ES-I3 (cell line): Measurements from ENCODE around the gene LYZL1.

Experiments
- H3K36me3 ChIP-seq: 2 replicates; pipeline ENCODE4 v1.6.1; 2013; ENCODE audit warnings: mild to moderate bottlenecking, low read length, control low read depth, moderate library complexity; ENCODE audit not compliant: insufficient read depth
- H3K4me1 ChIP-seq: 2 replicates; pipeline ENCODE4 v1.6.1; 2013; ENCODE audit warnings: mild to moderate bottlenecking, control low read depth, low read length; ENCODE audit not compliant: insufficient read depth
- H3K9ac ChIP-seq: 2 replicates; pipeline ENCODE4 v1.6.1; 2013; ENCODE audit warnings: low read depth, mild to moderate bottlenecking, low read length, moderate library complexity
- H3K9me3 ChIP-seq: 2 replicates; pipeline ENCODE4 v1.6.1; 2013; ENCODE audit warnings: mild to moderate bottlenecking, low read length, moderate library complexity; ENCODE audit not compliant: control insufficient read depth, insufficient read depth

LYZL1 gene

DNA sequence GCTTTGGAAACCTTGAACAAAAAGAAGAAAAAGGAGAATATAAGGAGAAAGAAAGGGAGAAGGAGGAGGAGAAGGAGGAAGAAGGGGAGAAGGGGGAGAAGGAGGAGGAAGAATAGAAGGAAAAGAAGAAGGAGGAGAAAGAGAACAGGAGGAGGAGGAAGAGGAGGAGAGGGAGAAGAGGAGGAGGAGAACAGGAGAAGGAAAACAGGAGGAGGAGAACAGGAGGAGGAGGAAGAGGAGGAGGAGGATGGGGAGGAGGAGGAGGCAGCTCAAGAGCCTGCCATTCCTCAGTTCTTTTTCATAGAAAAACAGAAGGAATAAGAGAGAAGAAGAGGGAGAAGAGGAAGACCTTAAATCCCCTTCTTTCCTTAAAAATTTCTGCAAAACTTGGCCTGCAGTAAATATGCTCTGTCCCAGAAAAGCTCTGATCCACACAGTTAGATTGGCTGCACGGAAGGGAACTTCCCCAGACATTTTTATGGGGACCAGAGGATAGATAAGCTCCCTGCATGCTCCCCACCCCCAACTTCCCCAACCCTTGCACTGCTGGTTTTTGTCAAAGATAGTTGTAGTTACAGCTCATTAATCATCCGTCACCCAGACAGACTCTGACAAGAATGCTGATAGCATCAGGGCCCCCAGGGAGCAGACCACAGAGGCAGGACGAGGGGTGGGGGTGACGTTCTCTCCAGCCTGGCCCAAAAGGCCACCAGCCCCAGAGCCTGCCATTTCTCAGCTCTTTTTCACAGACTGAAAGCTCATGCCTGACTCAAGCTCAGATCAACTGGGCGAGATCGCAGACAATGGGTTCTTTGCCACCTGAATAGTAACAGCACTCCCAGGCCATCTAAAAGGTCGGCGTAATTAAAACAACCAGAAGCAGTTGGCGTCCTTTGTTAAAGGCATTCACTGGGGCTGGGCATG, 34.5 kb upstream of the LYZL1 start:
- H3K4me1 ChIP-seq, result peaks cover 27% of the 10 kb centered on the region
- H3K36me3 ChIP-seq, result no peaks in the 10 kb centered on the region
- H3K9ac ChIP-seq, result no peak overlapping the region
- no peaks in the 10 kb centered on the region for H3K9me3 ChIP-seq

DNA sequence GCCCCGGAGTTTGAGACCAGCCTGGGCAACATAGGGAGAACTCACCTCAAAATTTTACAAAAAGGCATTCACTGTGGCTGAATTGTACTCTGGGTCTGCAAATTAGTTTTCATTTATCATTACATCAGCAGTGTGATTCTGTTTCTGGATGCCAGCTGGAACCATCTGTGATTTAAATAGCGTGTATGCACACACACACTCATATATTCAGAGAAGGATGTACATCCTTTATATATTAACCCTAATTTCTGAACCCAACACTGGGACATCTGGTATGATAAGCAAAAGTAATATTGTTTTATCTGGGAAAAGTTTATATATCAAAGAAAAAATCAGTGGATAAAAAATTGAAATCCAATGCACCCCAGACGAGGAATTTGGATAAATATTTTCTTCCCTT, 33.8 kb upstream of the LYZL1 start:
- Histone ChIP-seq H3K4me1 (peaks cover 27% of the 10 kb centered on the region), H3K9me3 (no peaks in the 10 kb centered on the region), H3K9ac (no peak overlapping the region), H3K36me3 (no peaks in the 10 kb centered on the region)

DNA sequence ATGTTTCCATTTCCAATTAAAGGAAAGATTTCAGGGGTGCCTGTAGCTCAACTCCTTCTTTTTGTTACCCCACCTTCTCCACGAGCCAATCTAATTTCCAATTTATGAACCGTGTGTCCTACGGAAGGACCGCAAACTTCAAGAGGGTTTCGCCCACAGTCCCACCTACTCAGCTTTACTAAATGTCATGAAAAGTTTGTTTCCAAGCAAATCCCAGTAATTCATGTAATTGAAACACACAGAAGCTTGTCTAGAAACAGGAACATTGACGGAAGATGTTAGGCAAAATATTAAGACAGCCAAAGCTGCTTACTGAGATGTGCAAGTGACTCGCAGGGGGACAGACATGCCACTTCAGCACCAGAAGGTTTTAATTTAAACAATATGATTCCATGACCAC, 32.9 kb upstream of the LYZL1 start:
- peaks cover 27% of the 10 kb centered on the region for H3K4me1 ChIP-seq
- no peaks in the 10 kb centered on the region for H3K36me3 ChIP-seq
- no peak overlapping the region for H3K9ac ChIP-seq
- no peaks in the 10 kb centered on the region for H3K9me3 ChIP-seq

DNA sequence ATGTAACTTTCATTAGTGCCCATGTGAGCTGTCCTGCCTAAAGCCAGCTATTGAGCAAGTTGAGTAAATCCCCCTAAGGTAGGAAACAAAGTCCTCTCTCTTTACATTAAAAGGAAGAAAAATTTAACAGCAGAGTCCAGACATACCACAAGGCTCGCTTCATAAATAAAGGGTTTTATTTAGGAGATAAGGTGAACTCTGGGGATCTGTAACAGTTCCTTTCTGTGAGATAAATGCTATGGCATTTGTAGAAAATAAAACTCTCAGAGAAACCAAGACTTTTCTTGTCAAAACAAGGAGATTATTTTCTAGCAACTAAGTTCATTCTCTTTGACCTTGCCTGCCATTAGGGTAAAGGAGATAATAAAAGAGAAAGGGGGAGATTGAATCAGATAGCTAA, 32.3 kb upstream of the LYZL1 start:
- no peaks in the 10 kb centered on the region for H3K9me3 ChIP-seq
- H3K9ac ChIP-seq, result no peak overlapping the region
- H3K4me1 ChIP-seq, result peaks cover 27% of the 10 kb centered on the region
- H3K36me3 ChIP-seq, result no peaks in the 10 kb centered on the region

DNA sequence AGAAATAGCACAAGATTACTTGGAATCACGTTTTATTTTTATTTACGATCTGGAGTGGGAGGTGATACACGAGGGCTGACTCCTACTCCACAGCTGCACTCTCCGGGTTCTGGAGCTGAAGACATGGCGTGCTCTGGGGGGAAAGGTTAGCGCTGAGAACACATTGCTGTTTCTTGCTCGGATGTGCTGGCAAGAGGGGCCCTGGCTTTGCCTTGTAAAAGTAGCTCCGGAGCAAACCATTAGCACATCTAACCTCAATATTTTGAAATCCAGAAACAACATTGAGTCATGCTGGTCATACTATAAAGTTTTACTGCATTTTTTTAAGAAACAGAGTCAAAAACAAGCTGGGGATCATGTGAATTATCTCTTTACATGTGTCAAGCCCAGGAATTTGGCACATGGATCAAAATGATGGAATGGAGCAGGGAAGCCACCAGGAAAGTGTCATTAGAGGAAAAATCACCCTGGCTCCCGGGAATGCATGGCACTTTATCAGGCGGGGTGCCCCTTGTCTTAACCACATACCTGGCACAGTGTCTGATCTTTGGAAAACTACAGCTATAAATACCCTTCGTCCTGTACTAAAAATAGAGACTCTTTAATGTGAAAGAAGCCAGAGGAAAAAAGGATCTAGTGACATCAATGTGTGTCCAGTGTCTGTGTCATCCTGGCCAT, 31.6 kb upstream of the LYZL1 start:
- Histone ChIP-seq H3K9ac (no peak overlapping the region), H3K9me3 (no peaks in the 10 kb centered on the region), H3K4me1 (peaks cover 27% of the 10 kb centered on the region), H3K36me3 (no peaks in the 10 kb centered on the region)

DNA sequence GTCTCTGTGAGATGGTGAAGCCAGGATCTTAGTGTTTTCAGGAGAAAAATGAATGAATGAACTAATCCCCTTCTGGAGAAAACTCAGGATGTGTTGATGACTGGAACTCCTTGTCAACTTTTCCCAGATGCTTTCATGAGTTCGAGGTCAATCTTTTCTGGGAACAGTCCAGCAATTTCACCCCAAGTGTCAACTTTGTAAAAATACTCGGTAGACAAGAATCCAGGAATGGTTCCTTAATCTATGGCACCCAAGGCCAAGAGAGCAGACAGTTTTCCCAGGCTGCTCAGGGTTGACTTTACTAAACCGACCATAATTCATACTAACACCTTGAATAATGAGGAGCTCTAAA, 31.1 kb upstream of the LYZL1 start:
- Histone ChIP-seq H3K36me3 (no peaks in the 10 kb centered on the region), H3K9me3 (no peaks in the 10 kb centered on the region), H3K4me1 (peaks cover 27% of the 10 kb centered on the region), H3K9ac (no peak overlapping the region)

DNA sequence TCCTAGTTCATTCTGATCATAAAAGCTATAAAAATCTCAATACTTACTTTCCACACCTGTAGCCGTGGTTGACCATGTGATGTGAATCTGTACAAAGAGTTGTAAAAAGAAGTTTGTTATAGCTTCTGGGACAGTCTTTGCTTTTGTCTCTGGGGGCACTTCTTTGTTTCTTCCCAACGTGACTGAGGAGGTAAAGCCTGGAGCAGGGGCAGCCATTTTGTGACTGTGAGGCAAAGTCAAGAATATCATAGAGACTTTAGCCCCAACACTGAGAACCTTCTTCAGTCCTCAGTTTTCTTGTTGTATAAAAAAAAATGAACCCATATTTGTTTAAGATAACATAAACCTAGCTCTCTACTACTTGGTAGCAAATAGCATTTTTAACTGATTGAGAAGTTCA, 29.4 kb upstream of the LYZL1 start:
- Histone ChIP-seq H3K36me3 (no peaks in the 10 kb centered on the region), H3K4me1 (peaks cover 20% of the 10 kb centered on the region), H3K9me3 (no peaks in the 10 kb centered on the region), H3K9ac (no peak overlapping the region)

DNA sequence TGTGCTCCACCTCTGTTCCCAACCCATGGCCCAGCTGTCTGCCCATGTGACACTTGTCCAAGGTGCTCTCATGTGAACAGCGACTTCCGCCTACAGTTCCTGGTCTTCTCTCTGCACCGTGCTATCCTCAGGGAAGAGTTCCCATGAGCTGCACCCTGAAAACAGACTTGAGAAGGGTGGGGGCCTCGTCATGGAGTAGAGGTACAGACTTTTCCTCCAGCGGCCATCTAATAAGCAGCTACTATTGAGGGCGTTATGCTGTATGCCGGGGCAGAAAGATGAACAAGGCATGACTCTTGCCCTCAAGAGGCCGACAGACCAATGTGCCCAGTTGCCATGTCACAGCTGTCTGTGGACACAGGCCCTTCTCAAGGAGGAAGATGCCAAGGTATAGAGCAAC, 25.4 kb upstream of the LYZL1 start:
- no peak overlapping the region for H3K9ac ChIP-seq
- H3K9me3 ChIP-seq, result no peaks in the 10 kb centered on the region
- peaks cover 5% of the 10 kb centered on the region; the same call in 1 of the 2 replicates for H3K4me1 ChIP-seq
- no peaks in the 10 kb centered on the region for H3K36me3 ChIP-seq

DNA sequence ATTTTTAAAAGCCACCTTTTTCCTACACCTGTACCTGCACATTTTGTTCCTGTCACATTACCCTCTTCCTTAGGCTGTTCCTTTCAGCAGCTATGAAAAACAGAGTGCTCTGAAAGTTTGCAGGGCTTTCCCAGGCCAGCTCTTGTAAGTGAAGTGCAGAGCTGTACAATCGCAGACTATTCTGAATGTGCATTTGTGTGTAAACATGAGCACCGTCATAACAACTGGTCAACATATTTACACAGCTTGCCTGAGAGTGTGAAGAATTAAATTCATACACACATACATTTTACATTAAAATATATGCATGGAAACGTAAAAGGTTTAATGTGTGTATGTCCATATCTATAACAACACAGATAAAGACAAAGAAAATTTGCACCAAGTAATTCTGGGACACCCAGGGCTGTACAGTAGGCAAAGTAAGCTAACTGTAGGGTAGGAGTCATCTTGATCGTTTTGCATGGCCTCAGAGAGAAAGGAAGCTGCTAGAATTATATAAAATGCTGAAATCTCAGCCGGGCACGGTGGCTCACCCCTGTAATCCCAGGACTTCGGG, 23.6 kb upstream of the LYZL1 start:
- Histone ChIP-seq H3K4me1 (peaks cover 5% of the 10 kb centered on the region; the same call in 1 of the 2 replicates), H3K9me3 (no peaks in the 10 kb centered on the region), H3K9ac (no peak overlapping the region), H3K36me3 (no peaks in the 10 kb centered on the region)

DNA sequence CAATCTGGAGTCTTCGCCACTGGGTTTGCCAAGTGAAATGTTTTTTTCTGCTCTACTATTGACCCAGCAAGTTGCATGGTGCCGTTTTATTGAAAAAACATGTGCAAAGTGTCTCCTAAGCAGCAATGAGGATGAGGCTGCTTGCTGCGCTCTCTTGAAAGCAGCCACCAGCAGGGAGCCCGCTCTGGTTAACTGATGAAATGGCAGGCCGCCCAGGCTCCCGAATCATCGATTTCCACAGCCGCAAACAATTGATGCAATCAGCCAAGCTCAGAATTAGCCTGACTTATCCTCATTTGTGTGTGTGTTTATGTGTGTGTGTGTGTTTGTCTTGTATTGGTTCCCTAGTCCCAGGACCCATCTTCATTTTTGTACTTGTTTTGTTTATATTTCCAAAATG, 22.2 kb upstream of the LYZL1 start:
- H3K9ac ChIP-seq, result no peak overlapping the region
- H3K4me1 ChIP-seq, result peaks cover 5% of the 10 kb centered on the region; the same call in 1 of the 2 replicates
- no peaks in the 10 kb centered on the region for H3K36me3 ChIP-seq
- peaks cover 3% of the 10 kb centered on the region; the same call in 1 of the 2 replicates for H3K9me3 ChIP-seq

DNA sequence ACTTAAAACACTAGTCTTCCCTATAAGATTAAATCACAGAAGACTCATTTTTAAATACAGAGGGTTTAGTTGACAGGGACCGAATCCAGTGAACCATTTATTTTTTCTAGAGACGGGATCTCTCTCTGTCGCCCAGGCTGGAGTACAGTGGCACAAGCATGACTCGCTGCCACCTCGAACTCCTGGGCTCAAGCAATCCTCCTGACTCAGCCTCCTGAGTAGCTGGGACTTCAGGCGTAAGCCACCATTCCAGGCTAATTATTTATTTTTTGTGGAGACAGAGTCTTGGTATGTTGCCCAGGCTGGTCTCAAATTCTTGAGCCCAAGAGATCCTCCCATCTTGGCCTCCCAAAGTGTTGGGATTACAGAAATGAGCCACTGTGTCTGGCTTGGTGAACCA, 20.9 kb upstream of the LYZL1 start:
- H3K9me3 ChIP-seq, result peaks cover 3% of the 10 kb centered on the region; the same call in 1 of the 2 replicates
- no peak overlapping the region for H3K9ac ChIP-seq
- H3K36me3 ChIP-seq, result no peaks in the 10 kb centered on the region
- peaks cover 5% of the 10 kb centered on the region; the same call in 1 of the 2 replicates for H3K4me1 ChIP-seq

DNA sequence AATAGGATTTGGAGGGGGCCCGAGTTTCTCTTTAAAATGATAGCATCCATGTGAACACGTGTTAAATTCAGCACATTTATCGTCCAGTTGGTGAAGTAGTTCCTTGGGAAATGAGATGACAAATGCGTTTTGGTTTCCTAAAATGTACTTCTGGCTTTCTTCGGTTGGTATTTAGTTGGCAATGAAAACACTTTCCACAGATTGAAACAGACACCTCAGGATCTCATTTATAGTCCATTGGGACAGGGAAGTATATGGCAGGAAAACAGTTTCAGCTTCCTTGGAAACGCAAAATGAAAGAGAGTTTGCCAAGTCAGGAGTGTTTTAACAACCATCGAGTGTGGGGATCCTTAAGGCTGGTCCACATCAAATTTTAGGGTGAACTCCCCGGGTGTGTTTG, 19.4 kb upstream of the LYZL1 start:
- Histone ChIP-seq H3K9me3 (peaks cover 3% of the 10 kb centered on the region; the same call in 1 of the 2 replicates), H3K36me3 (no peaks in the 10 kb centered on the region), H3K4me1 (peaks cover 5% of the 10 kb centered on the region; the same call in 1 of the 2 replicates), H3K9ac (no peak overlapping the region)

DNA sequence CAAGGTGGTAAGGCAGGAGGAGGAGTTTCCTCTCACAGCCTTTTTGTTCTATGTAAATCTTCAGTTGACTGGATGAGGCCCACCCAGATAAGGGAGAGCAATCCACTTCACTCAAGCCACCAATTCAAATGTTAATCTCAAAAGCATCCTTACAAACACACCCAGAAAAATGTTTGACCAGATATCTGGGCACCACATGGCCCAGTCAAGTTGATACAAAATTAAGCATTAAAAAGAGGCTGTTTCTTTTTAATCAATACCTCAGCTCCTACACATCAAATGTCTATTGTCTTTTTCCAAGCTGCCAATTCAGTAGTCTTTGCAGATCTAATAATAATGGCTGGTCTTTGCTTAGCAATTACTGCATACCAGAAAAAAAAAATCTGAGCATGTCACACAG, 18.0 kb upstream of the LYZL1 start:
- Histone ChIP-seq H3K36me3 (no peaks in the 10 kb centered on the region), H3K9me3 (peaks cover 3% of the 10 kb centered on the region; the same call in 1 of the 2 replicates), H3K4me1 (peaks cover 5% of the 10 kb centered on the region; the same call in 1 of the 2 replicates), H3K9ac (no peak overlapping the region)

DNA sequence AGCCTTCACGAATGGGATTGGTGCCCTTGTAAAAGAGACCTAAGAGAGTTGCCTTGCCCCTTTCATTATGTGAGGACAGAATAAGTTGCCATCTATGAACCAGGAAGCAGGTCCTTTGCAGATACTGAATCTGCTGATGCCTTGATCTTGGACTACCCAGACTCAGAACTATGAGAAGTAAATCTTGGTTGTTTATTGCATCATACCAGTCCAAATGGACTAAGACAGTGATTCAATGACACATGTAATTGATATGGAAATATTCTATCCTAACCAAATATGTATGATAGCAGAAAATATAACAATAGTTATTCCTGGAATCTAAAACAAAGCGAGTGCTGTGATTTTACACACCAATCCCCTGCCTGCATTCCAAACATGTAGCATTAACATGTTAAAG, 17.0 kb upstream of the LYZL1 start:
- Histone ChIP-seq H3K9me3 (peaks cover 3% of the 10 kb centered on the region; the same call in 1 of the 2 replicates), H3K36me3 (no peaks in the 10 kb centered on the region), H3K4me1 (peaks cover 1% of the 10 kb centered on the region; the same call in 1 of the 2 replicates), H3K9ac (no peak overlapping the region)
